ENCODE results near the gene HIF1A. TPM values are rescaled to one million over a fixed set of nuclear protein-coding genes. Genes with fewer than 3 reads are reported as not detected.

HIF1A gene
- total and polyA plus RNA-seq, 4 donors, result 43.8 to 173 (median 106) TPM

GRCh38 chr14:61797309-61797708, 102.0 kb downstream of the HIF1A start:
- ATAC-seq (ENCODE audit: low FRiP score), result no peak
- DNase-seq, result no peak
- Histone ChIP-seq H3K4me1 (ENCODE audit: control insufficient read depth in 1 of 2, insufficient read depth in 2 of 2, low read length in 2 of 2) (no peaks in the 10 kb centered on the region), H3K4me3 (ENCODE audit: low read length in 2 of 2) (no peak overlapping the region), H3K9me3 (ENCODE audit: control insufficient read depth, low read length) (no peaks in the 10 kb centered on the region), H3K27me3 (ENCODE audit: control insufficient read depth in 1 of 2, insufficient read depth in 2 of 2, low read length in 1 of 2) (no peaks in the 10 kb centered on the region), H3K27ac (ENCODE audit: low read depth in 1 of 2, low read length in 2 of 2) (no peak overlapping the region), H3K36me3 (ENCODE audit: control insufficient read depth in 1 of 2, insufficient read depth in 2 of 2, low read length in 1 of 2) (no peaks in the 10 kb centered on the region)
- intact Hi-C loops (cut with DNase I), result no loop called here
- 94 to 98% methylated on average over 5 of the region's 5 CpGs for WGBS, 2 donors

Other genes with a start within 250 kb of the HIF1A start
- gene SNAPC1, start 66.9 kb downstream of the HIF1A start, total RNA-seq, result 1 to 10 TPM; 5.4 to 7.0 TPM
- gene SNAPC1, start 66.9 kb downstream of the HIF1A start, polyA plus RNA-seq, result 1 to 10 TPM; 2.9 to 5.2 TPM
- not detected for gene SYT16, start 117.2 kb downstream of the HIF1A start, total RNA-seq
- 1 to 10 TPM in 1 of 2 donors, under 1 TPM in 1; 0.23 to 1.6 TPM for gene SYT16, start 117.2 kb downstream of the HIF1A start, polyA plus RNA-seq